Stimulated activated CD4-positive, alpha-beta T cell treated with anti-CD3 and anti-CD28 coated beads, Interleukin-1b, Interleukin-23, amount 100 ng/mL, for 48 hours (primary cell): Measurements from ENCODE around the gene CKM.
"Not testable (repeated sequence)": the region's sequence is repeated elsewhere in the genome, so short reads cannot be mapped to it uniquely, and the experiment has no call there.

Source experiments
- DNase-seq: peaks from one replicate; pipeline ENCODE4 v3.0.0-alpha.2; 2020

The CKM gene

GRCh38 chr19:45280471-45280961, 42.2 kb downstream of the CKM start:
- DNase-seq = no peak

GRCh38 chr19:45279587-45280192, 43.0 kb downstream of the CKM start:
- DNase-seq = no peak

GRCh38 chr19:45278087-45278486, 44.6 kb downstream of the CKM start:
- no peak for DNase-seq

- DNase-seq = no peak
Measured at GRCh38 chr19:45276284-45276687, 46.4 kb downstream of the CKM start.

GRCh38 chr19:45275370-45275971, 47.2 kb downstream of the CKM start:
- DNase-seq = no peak

GRCh38 chr19:45273521-45273855, 49.2 kb downstream of the CKM start:
- DNase-seq = no peak

- DNase-seq = no peak
Measured at GRCh38 chr19:45271735-45272108, 51.0 kb downstream of the CKM start.

- no peak for DNase-seq
Measured at GRCh38 chr19:45271098-45271734, 51.5 kb downstream of the CKM start.

- DNase-seq = not testable (repeated sequence)
Measured at GRCh38 chr19:45269939-45270338, 52.7 kb downstream of the CKM start.

- no peak for DNase-seq
Measured at GRCh38 chr19:45267296-45267695, 55.4 kb downstream of the CKM start.

- DNase-seq = no peak
Measured at GRCh38 chr19:45265375-45265774, 57.3 kb downstream of the CKM start.

GRCh38 chr19:45264781-45265317, 57.8 kb downstream of the CKM start:
- DNase-seq = no peak

- DNase-seq = no peak
Measured at GRCh38 chr19:45263013-45263412, 59.7 kb downstream of the CKM start.

GRCh38 chr19:45262570-45262969, 60.1 kb downstream of the CKM start:
- DNase-seq = no peak

- DNase-seq = no peak
Measured at GRCh38 chr19:45258862-45259261, 63.8 kb downstream of the CKM start.

- no peak for DNase-seq
Measured at GRCh38 chr19:45256836-45257235, 65.8 kb downstream of the CKM start.
